CD4-positive, alpha-beta memory T cell (primary cell): ENCODE results near the gene MEFV. TPM values are rescaled to one million over a fixed set of nuclear protein-coding genes. Genes with fewer than 3 reads are reported as not detected.
"Not testable (repeated sequence)": the region's sequence is repeated elsewhere in the genome, so short reads cannot be mapped to it uniquely, and the experiment has no call there.

Experiments
- CTCF ChIA-PET: fragments of 350-600 bp; sonication (Branson Sonifier 250); formaldehyde crosslinking; loops from one replicate; lab custom pipeline; 2021; ENCODE audit warnings: inconsistent platforms; ENCODE audit not compliant: partially characterized antibody; lab: Charles Lee
- POLR2A ChIA-PET: fragments of 350-600 bp; sonication (Branson Sonifier 250); formaldehyde crosslinking; loops from one replicate; lab custom pipeline; 2021; ENCODE audit not compliant: partially characterized antibody; lab: Charles Lee
- DNase-seq, 5 donors: peaks; one replicate each; pipeline versions ENCODE4 v3.0.0 to v3.0.0-alpha.2; 2020 to 2022; ENCODE audit warnings: mixed read lengths in 1 of 5
- H3K27ac ChIP-seq: one replicate; pipeline ENCODE4 v1.7.0; 2013; ENCODE audit warnings: low read depth, low read length
- H3K27me3 ChIP-seq: 2 replicates; pipeline ENCODE4 v1.7.0; 2013; ENCODE audit warnings: mild to moderate bottlenecking, low read length, moderate library complexity; ENCODE audit not compliant: insufficient read depth
- H3K36me3 ChIP-seq: 2 replicates; pipeline ENCODE4 v1.7.0; 2013; ENCODE audit warnings: mild to moderate bottlenecking, low read length, moderate library complexity; ENCODE audit not compliant: insufficient read depth
- H3K4me1 ChIP-seq: 2 replicates; pipeline ENCODE4 v1.7.0; 2013; ENCODE audit warnings: mild to moderate bottlenecking, low read length, moderate library complexity; ENCODE audit not compliant: insufficient read depth
- H3K4me3 ChIP-seq, 2 donors: one replicate each; pipeline ENCODE4 v1.7.0; 2013; ENCODE audit warnings: low read length in 2 of 2, mild to moderate bottlenecking in 1 of 2
- H3K9me3 ChIP-seq, 2 donors: one replicate each; pipeline ENCODE4 v1.7.0; 2013; ENCODE audit warnings: low read length in 2 of 2, control low read depth in 1 of 2; ENCODE audit not compliant: control insufficient read depth in 1 of 2
- H3K27ac Mint-ChIP-seq, 7 donors: one replicate each; pipeline ENCODE4 v1.8.0; 2020 to 2021; ENCODE audit warnings: mixed read lengths in 7 of 7, mild to moderate bottlenecking in 6 of 7, inconsistent platforms in 3 of 7, moderate library complexity in 3 of 7
- H3K27me3 Mint-ChIP-seq, 2 donors: one replicate each; pipeline ENCODE4 v1.8.0; 2020 to 2021; ENCODE audit warnings: mixed read lengths in 2 of 2
- H3K36me3 Mint-ChIP-seq, 2 donors: one replicate each; pipeline ENCODE4 v1.8.0; 2020 to 2021; ENCODE audit warnings: mixed read lengths in 2 of 2, inconsistent platforms in 1 of 2, mild to moderate bottlenecking in 1 of 2
- H3K4me1 Mint-ChIP-seq, 4 donors: one replicate each; pipeline ENCODE4 v1.8.0; 2020 to 2021; ENCODE audit warnings: mixed read lengths in 4 of 4, mild to moderate bottlenecking in 1 of 4
- H3K4me3 Mint-ChIP-seq, 8 donors: one replicate each; pipeline ENCODE4 v1.8.0; 2020 to 2021; ENCODE audit warnings: mixed read lengths in 8 of 8, mild to moderate bottlenecking in 7 of 8, moderate library complexity in 6 of 8, inconsistent platforms in 3 of 8
- H3K9me3 Mint-ChIP-seq, 8 donors: one replicate each; pipeline ENCODE4 v1.8.0; 2020 to 2021; ENCODE audit warnings: mixed read lengths in 8 of 8, mild to moderate bottlenecking in 5 of 8, inconsistent platforms in 3 of 8, moderate library complexity in 1 of 8
- intact Hi-C: fragments of 100-400 bp; cut with micrococcal nuclease; formaldehyde crosslinking; loops from one replicate; pipeline ENCODE4 v1.15.1; 2023
- polyA plus RNA-seq, 2 donors: library from polyadenylated mRNA; unstranded; fragments of 300-500 nt; fragmentation: Illumina TruSeq; gene quantifications; one replicate each; pipeline ENCODE4 v1.2.3, GENCODE V29; 2021
- total RNA-seq, 2 experiments: library from RNA; stranded (reverse); gene quantifications; one replicate each; pipeline ENCODE4 v1.2.3, GENCODE V29; 2021

Gene MEFV
- total and polyA plus RNA-seq, 4 experiments from 2014 or later, result 0.05 to 0.42 (median 0.35) TPM; not detected in 1

DNA sequence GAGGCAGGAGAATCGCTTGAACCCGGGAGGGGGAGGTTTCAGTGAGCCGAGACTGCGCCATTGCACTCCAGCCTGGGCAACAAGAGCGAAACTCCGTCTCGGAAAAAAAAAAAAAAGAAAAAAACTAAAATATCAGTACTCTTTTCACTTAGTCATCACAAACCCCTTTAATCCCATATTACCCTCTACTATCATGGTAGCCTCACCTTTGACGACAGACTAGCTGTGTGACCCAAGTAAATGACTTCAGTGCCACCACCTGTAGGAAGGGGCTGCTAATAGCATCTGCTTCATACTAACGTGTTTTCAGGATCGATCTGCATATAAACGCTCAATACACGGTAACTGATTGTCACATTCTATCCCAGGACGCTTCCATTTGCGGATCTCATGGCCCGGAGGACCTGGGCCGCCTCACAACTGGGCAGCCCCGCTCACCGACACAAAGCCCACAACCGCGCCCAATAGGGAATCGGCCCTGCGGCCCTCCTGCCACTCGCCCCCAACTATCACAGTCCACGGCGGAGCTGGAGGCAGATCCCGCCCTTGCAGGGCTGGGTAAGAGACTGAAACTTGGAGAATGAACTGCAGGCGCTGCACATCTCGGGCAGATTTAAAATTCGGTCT lies 25.8 kb upstream of the MEFV start:
- Histone ChIP-seq H3K27me3 (no peaks in the 10 kb centered on the region), H3K4me3 (peak overlapping the region; percentile 66 to 68), H3K4me1 (peaks cover 27% of the 10 kb centered on the region), H3K9me3 (peaks cover 0 to 5% of the 10 kb centered on the region in 2 donors), H3K27ac (peak overlapping the region; percentile 87), H3K36me3 (peaks cover 18% of the 10 kb centered on the region)
- intact Hi-C loops, result loop anchor here (1.0 to 5.0 kb wide), 3 partner anchors 18 to 100 kb away; partner anchors contain the start of gene ZNF200
- ChIA-PET POLR2A (interaction anchor here (0.6 to 6.9 kb wide), 37 partner anchors 8 to 1950 kb away, joined by 3 to 80 read pairs (median 8); partner anchors contain the start of genes CLUAP1, CORO7, IL32 and NAA60), CTCF (interaction anchor here (1.0 to 1.6 kb wide), 6 partner anchors 15 to 254 kb away, joined by 3 to 7 read pairs (median 3); partner anchors contain the start of genes TIGD7 and ZNF75A)
- peaks cover 31 to 40% of the 10 kb centered on the region in 2 donors for H3K36me3 Mint-ChIP-seq
- peaks cover 18 to 45% (median 30%) of the 10 kb centered on the region in 4 donors for H3K4me1 Mint-ChIP-seq
- peak overlapping the region; percentile 92 to 96 (median 95) for H3K4me3 Mint-ChIP-seq
- peak overlapping the region; percentile 84 to 99 (median 96) for H3K27ac Mint-ChIP-seq
- peaks cover 0 to 20% (median 9%) of the 10 kb centered on the region in 8 donors for H3K9me3 Mint-ChIP-seq
- no peak for DNase-seq
- no peaks in the 10 kb centered on the region for H3K27me3 Mint-ChIP-seq

DNA sequence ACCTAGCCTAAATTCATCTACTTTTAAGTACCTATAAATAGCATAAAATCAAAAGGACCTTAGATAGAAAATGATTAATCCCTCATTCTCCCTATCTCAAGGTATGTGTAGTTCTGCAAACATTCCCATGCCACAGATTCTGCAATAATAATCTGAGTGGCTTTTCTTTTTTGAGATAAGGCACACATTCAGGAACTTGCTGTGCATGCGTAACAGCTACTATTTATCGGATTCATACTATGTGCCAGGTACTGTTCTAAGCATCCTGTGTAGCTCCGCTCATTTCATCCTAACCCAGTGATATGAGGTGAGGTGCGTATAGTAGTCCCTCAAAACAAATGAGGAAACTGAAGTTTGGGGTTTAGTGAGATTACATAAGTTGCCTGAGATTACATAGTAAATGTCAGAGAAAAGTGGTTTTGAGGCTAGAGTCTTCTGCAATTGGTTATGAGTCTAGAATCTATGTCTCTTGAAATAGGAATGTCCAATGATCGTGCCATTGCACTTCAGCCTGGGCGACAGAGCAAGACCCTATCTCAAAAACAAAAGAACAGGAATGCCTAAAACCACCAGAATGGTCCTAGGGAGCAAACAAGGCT lies 24.9 kb upstream of the MEFV start:
- H3K4me3 Mint-ChIP-seq, result peak overlapping the region in 7 of 8 donors; percentile 5 to 52 (median 45)
- H3K4me1 Mint-ChIP-seq, result peaks cover 18 to 43% (median 30%) of the 10 kb centered on the region in 4 donors
- POLR2A ChIA-PET, result interaction anchor here (1.6 to 6.9 kb wide), 4 partner anchors 13 to 120 kb away, joined by 7 to 76 read pairs (median 43); partner anchors contain the start of genes TIGD7, ZNF174, ZNF75A and ZSCAN32
- peaks cover 0 to 15% (median 6%) of the 10 kb centered on the region in 8 donors for H3K9me3 Mint-ChIP-seq
- Histone ChIP-seq H3K27me3 (no peaks in the 10 kb centered on the region), H3K4me3 (no peak overlapping the region), H3K4me1 (peaks cover 27% of the 10 kb centered on the region), H3K9me3 (peaks cover 0 to 4% of the 10 kb centered on the region in 2 donors), H3K27ac (no peak overlapping the region), H3K36me3 (peaks cover 12% of the 10 kb centered on the region)
- peak overlapping the region in 3 of 7 donors; percentile 29 to 93 (median 63) for H3K27ac Mint-ChIP-seq
- intact Hi-C loops, result loop anchor here (5.0 kb wide), 1 partner anchor 99 kb away; no protein-coding TSS in a partner anchor
- H3K27me3 Mint-ChIP-seq, result peaks cover 0 to 4% of the 10 kb centered on the region in 2 donors
- CTCF ChIA-PET, result no interaction called here
- peaks cover 24 to 34% of the 10 kb centered on the region in 2 donors for H3K36me3 Mint-ChIP-seq
- DNase-seq, result no peak

- Histone ChIP-seq H3K9me3 (no peaks in the 10 kb centered on the region), H3K27ac (no peak overlapping the region), H3K4me1 (no peaks in the 10 kb centered on the region), H3K4me3 (no peak overlapping the region), H3K27me3 (no peaks in the 10 kb centered on the region), H3K36me3 (no peaks in the 10 kb centered on the region)
- Mint-ChIP-seq H3K4me1 (peaks cover 0 to 3% (median 0%) of the 10 kb centered on the region in 4 donors), H3K9me3 (peaks cover 0 to 40% (median 10%) of the 10 kb centered on the region in 8 donors), H3K27ac (peak overlapping the region in 1 of 7 donors; percentile 42), H3K27me3 (peaks cover 0 to 4% of the 10 kb centered on the region in 2 donors), H3K36me3 (peaks cover 0 to 5% of the 10 kb centered on the region in 2 donors), H3K4me3 (no peak overlapping the region)
- intact Hi-C loops, result no loop called here
- ChIA-PET CTCF (interaction anchor here (2.5 kb wide), 1 partner anchor 10 kb away, joined by 14 read pairs; no protein-coding TSS in a partner anchor), POLR2A (interaction anchor here (1.0 to 1.6 kb wide), 5 partner anchors 11 to 60 kb away, joined by 3 to 5 read pairs (median 4); partner anchors contain the start of gene ZNF200)
- DNase-seq, result no peak
Measured at GRCh38 chr16:3276679-3277078, 20.2 kb upstream of the MEFV start.

- POLR2A ChIA-PET, result interaction anchor here (0.6 to 1.8 kb wide), 3 partner anchors 10 to 100 kb away, joined by 3 to 6 read pairs (median 3); no protein-coding TSS in a partner anchor
- Mint-ChIP-seq H3K4me1 (no peaks in the 10 kb centered on the region), H3K27ac (no peak overlapping the region), H3K27me3 (peaks cover 0 to 4% of the 10 kb centered on the region in 2 donors), H3K4me3 (no peak overlapping the region), H3K36me3 (peaks cover 0 to 5% of the 10 kb centered on the region in 2 donors), H3K9me3 (peaks cover 0 to 47% (median 10%) of the 10 kb centered on the region in 8 donors)
- no peak for DNase-seq
- Histone ChIP-seq H3K4me1 (no peaks in the 10 kb centered on the region), H3K27me3 (no peaks in the 10 kb centered on the region), H3K36me3 (no peaks in the 10 kb centered on the region), H3K9me3 (no peaks in the 10 kb centered on the region), H3K4me3 (no peak overlapping the region), H3K27ac (no peak overlapping the region)
- intact Hi-C loops, result no loop called here
- CTCF ChIA-PET, result no interaction called here
Measured at GRCh38 chr16:3274947-3275346, 18.5 kb upstream of the MEFV start.

DNA sequence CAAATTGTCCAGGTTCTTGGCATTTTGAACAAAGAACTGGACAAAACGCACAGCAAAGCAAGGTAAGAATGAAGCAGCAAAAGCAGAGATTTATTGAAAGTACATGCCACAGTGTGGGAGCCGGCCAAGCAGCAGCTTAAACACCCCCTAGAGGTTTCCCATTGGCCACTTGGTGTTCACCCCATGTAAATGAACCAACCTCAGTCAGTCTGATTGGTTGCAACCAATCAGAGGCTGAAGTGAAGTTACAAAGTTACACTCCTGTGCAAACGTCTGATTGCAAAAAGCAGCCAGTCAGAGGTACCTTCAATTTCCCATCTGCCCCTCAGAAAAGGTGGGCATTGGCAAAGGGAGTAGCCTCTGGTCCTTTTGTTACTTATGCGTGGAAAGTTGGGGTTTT lies 18.1 kb upstream of the MEFV start:
- H3K27me3 Mint-ChIP-seq, result peaks cover 0 to 4% of the 10 kb centered on the region in 2 donors
- CTCF ChIA-PET, result no interaction called here
- POLR2A ChIA-PET, result interaction anchor here (0.6 to 1.8 kb wide), 4 partner anchors 8 to 100 kb away, joined by 3 to 6 read pairs (median 4); no protein-coding TSS in a partner anchor
- no peak for DNase-seq
- no peaks in the 10 kb centered on the region for H3K36me3 ChIP-seq
- no peak overlapping the region for H3K27ac ChIP-seq
- H3K9me3 ChIP-seq, result no peaks in the 10 kb centered on the region
- no peaks in the 10 kb centered on the region for H3K4me1 ChIP-seq
- peaks cover 0 to 5% of the 10 kb centered on the region in 2 donors for H3K36me3 Mint-ChIP-seq
- intact Hi-C loops, result no loop called here
- H3K9me3 Mint-ChIP-seq, result peaks cover 0 to 48% (median 10%) of the 10 kb centered on the region in 8 donors
- no peak overlapping the region for H3K4me3 ChIP-seq
- H3K27me3 ChIP-seq, result no peaks in the 10 kb centered on the region
- H3K27ac Mint-ChIP-seq, result peak overlapping the region in 1 of 7 donors; percentile 27
- no peaks in the 10 kb centered on the region for H3K4me1 Mint-ChIP-seq
- no peak overlapping the region for H3K4me3 Mint-ChIP-seq

GRCh38 chr16:3271281-3271680 lies 14.8 kb upstream of the MEFV start:
- CTCF ChIA-PET, H3K36me3 ChIP-seq, intact Hi-C loops, DNase-seq, H3K27me3 ChIP-seq, H3K4me3 ChIP-seq, H3K4me1 Mint-ChIP-seq, H3K4me1 ChIP-seq, POLR2A ChIA-PET, H3K27me3 Mint-ChIP-seq, H3K27ac Mint-ChIP-seq, H3K9me3 ChIP-seq, H3K27ac ChIP-seq, H3K4me3 Mint-ChIP-seq: not testable (repeated sequence)
- peaks cover 0 to 62% (median 10%) of the 10 kb centered on the region in 8 donors for H3K9me3 Mint-ChIP-seq
- peaks cover 16 to 28% of the 10 kb centered on the region in 2 donors for H3K36me3 Mint-ChIP-seq
